NCI-H1930 (cell line): ENCODE results near the gene SLC17A6.

Experiments used
- DNase-seq, 2 experiments: peaks; one replicate each; lab custom pipeline; 2025; lab: John Stamatoyannopoulos, UW

Gene SLC17A6

GRCh38 chr11:22337596-22338485, at the start of gene SLC17A6:
TSS of gene SLC17A6 (plus strand) at chr11:22338381. CDS start at chr11:22338534, 153 bp downstream.
- DNase-seq = no peak

GRCh38 chr11:22302368-22302767, 35.8 kb upstream of the SLC17A6 start:
- no peak for DNase-seq

GRCh38 chr11:22304337-22304961, 33.7 kb upstream of the SLC17A6 start:
- peak in 1 of 2 experiments; percentile 45 for DNase-seq

GRCh38 chr11:22317656-22318055, 20.5 kb upstream of the SLC17A6 start:
- no peak for DNase-seq

GRCh38 chr11:22331771-22332170, 6.4 kb upstream of the SLC17A6 start:
- peak in 1 of 2 experiments; percentile 35 for DNase-seq

GRCh38 chr11:22336587-22336986, 1.6 kb upstream of the SLC17A6 start:
- DNase-seq = no peak

- DNase-seq = no peak
These were observed 1.4 kb downstream of the SLC17A6 start for GRCh38 chr11:22339611-22340010.

- DNase-seq = no peak
These were observed 2.1 kb downstream of the SLC17A6 start for GRCh38 chr11:22340235-22340634.

- no peak for DNase-seq
These were observed 2.8 kb downstream of the SLC17A6 start for GRCh38 chr11:22340701-22341587.

GRCh38 chr11:22341588-22341931, 3.4 kb downstream of the SLC17A6 start:
- no peak for DNase-seq

GRCh38 chr11:22342211-22343031, 4.2 kb downstream of the SLC17A6 start:
- no peak for DNase-seq

- DNase-seq = no peak
These were observed 4.8 kb downstream of the SLC17A6 start for GRCh38 chr11:22343032-22343324.

GRCh38 chr11:22343371-22344032, 5.3 kb downstream of the SLC17A6 start:
- no peak for DNase-seq

GRCh38 chr11:22344081-22344480, 5.9 kb downstream of the SLC17A6 start:
- no peak for DNase-seq

GRCh38 chr11:22346282-22346681, 8.1 kb downstream of the SLC17A6 start:
- DNase-seq = no peak

GRCh38 chr11:22347857-22348487, 9.8 kb downstream of the SLC17A6 start:
- no peak for DNase-seq

- DNase-seq = no peak
These were observed 11.3 kb downstream of the SLC17A6 start for GRCh38 chr11:22349491-22349890.

- DNase-seq = no peak
These were observed 21.1 kb downstream of the SLC17A6 start for GRCh38 chr11:22359295-22359694.

- DNase-seq = no peak
These were observed 33.0 kb downstream of the SLC17A6 start for GRCh38 chr11:22371160-22371559.

- DNase-seq = no peak
These were observed 48.9 kb downstream of the SLC17A6 start for GRCh38 chr11:22387126-22387525.
